ENCODE measurements around the gene RND1.

- TF ChIP-seq EZH2 (IDR thresholded peaks at IDR 0.05; ENCODE audit: insufficient read depth, low read length), result no peak
- TF ChIP-seq CTCF (IDR thresholded peaks at IDR 0.05; ENCODE audit: insufficient read depth, low read depth, low read length), result no peak
These were observed 54.7 kb downstream of the RND1 start for GRCh38 chr12:48810903-48811431.

Data from astrocyte (in vitro differentiated cells and primary cell).